Dermis blood vessel endothelial cell (primary cell): Measurements from ENCODE around the gene TSPAN18. TPM values are rescaled to one million over a fixed set of nuclear protein-coding genes. Genes with fewer than 3 reads are reported as not detected.

Experiments used
- DNase-seq: peaks from one replicate; pipeline ENCODE4 v3.0.0; 2010
- total RNA-seq: library from RNA; depleted of rRNA; stranded (reverse); fragments of >200 nt; gene quantifications from 2 replicates; pipeline ENCODE4 v1.2.3, GENCODE V29; 2014

Gene TSPAN18
- total RNA-seq, 1 donor from 2014 or later: 48.3 TPM

- DNase-seq: no peak
Observed at GRCh38 chr11:44967930-44968496, 241.3 kb downstream of the TSPAN18 start.

- no peak for DNase-seq
Observed at GRCh38 chr11:44968510-44968909, 241.7 kb downstream of the TSPAN18 start.

GRCh38 chr11:44969651-44970252, 243.0 kb downstream of the TSPAN18 start:
- DNase-seq: no peak

- no peak for DNase-seq
Observed at GRCh38 chr11:44970293-44970692, 243.5 kb downstream of the TSPAN18 start.

GRCh38 chr11:44971185-44971584, 244.4 kb downstream of the TSPAN18 start:
- DNase-seq: no peak

GRCh38 chr11:44972746-44973435, 246.1 kb downstream of the TSPAN18 start:
- no peak for DNase-seq

- DNase-seq: no peak
Observed at GRCh38 chr11:44973632-44974401, 247.1 kb downstream of the TSPAN18 start.

GRCh38 chr11:44974402-44975000, 247.7 kb downstream of the TSPAN18 start:
- DNase-seq: no peak

- DNase-seq: no peak
Observed at GRCh38 chr11:44976576-44976975, 249.8 kb downstream of the TSPAN18 start.

- peak; percentile 69 for DNase-seq
Observed at GRCh38 chr11:44977493-44977984, 250.8 kb downstream of the TSPAN18 start.

GRCh38 chr11:44978274-44978960, 251.7 kb downstream of the TSPAN18 start:
- DNase-seq: peak; percentile 47

- DNase-seq: peak; percentile 67
Observed at GRCh38 chr11:44978961-44979331, 252.2 kb downstream of the TSPAN18 start.

GRCh38 chr11:44979543-44980399, 253.0 kb downstream of the TSPAN18 start:
- DNase-seq: peak; percentile 94

- DNase-seq: peak; percentile 37
Observed at GRCh38 chr11:44980533-44981427, 254.0 kb downstream of the TSPAN18 start.

Other genes with a start within 250 kb of the TSPAN18 start
- gene CD82, start 161.3 kb upstream of the TSPAN18 start, total RNA-seq: 8.5 and 14.1 TPM in 2 replicates
- gene TP53I11, start 223.9 kb downstream of the TSPAN18 start, total RNA-seq: 31.0 and 47.1 TPM in 2 replicates